ENCODE data around the gene ADGRE3. TPM values are rescaled to one million over a fixed set of nuclear protein-coding genes. Genes with fewer than 3 reads are reported as not detected.

Gene ADGRE3
- total and polyA plus RNA-seq, 2 of the 4 experiments (the other 2 are of a cell fraction) = not detected

DNA sequence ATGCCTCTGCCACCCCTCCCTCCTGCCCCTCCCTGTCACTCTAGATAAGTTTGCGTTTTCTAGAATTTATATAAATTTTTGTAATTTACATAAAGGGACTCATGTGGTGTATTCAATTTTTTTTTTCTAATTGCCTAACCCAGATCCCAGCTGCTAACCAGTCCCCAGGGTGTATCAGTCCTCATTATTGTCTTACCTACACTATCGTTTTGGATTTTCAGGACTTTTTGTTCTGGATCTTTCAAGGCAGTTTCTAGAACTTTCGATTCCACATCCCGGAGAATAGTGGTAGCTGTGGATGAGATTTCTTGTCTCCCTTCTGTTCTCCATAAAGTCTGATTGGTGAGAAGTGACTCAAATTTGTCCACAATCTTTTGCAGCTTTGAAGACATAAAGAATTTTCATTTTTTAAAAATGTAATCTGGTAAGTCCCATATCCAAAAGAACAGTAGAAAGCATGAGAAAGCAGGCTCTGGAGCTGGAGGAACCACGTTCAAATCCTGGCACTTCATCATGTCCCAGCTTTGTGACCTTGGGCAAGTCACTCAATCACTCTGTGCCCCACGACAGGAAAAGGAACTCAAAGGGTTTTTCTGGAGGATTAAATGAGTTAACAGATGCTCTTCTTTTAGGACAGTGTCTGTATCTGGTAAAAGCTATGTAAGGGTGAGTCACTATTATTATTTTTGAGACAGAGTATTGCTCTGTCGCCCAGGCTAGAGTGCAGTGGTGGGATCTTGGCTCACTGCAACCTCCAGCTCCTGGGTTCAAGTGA is 19.7 kb downstream of the ADGRE3 start:
- Histone ChIP-seq H3K4me3 (ENCODE audit: insufficient read depth, low read depth, low read length) (no peak overlapping the region), H3K27me3 (ENCODE audit: control insufficient read depth, insufficient read depth, low read length) (no peaks in the 10 kb centered on the region), H2AK5ac (ENCODE audit: low read depth, low read length) (no peak overlapping the region), H3K14ac (replicated peaks; ENCODE audit: low read depth, low read length) (no peak overlapping the region), H3K4ac (ENCODE audit: low read depth, low read length) (no peak overlapping the region), H3K23ac (ENCODE audit: low read depth, low read length) (no peak overlapping the region), H3K27ac (ENCODE audit: insufficient read depth, low read length) (no peak overlapping the region), H2AFZ (replicated peaks; ENCODE audit: low read length, poor library complexity) (no peak overlapping the region), H2BK20ac (ENCODE audit: low read depth, low read length) (no peak overlapping the region), H2AK9ac (replicated peaks; ENCODE audit: low read depth, low read length, poor library complexity) (no peak overlapping the region), H2BK5ac (ENCODE audit: low read depth, low read length, poor library complexity, severe bottlenecking) (no peak overlapping the region), H4K20me1 (ENCODE audit: insufficient read depth, low read length) (no peaks in the 10 kb centered on the region), H3K36me3 (ENCODE audit: control insufficient read depth, insufficient read depth, low read length) (no peaks in the 10 kb centered on the region), H4K8ac (ENCODE audit: low read depth in 2 of 2, low read length in 2 of 2) (no peak overlapping the region), H3K9ac (ENCODE audit: low read depth, low read length) (no peak overlapping the region), H2BK120ac (ENCODE audit: low read depth, low read length) (no peak overlapping the region), H4K91ac (ENCODE audit: insufficient read depth, low read depth, low read length) (no peak overlapping the region), H2BK15ac (ENCODE audit: low read depth, low read length) (no peak overlapping the region), H3K4me2 (ENCODE audit: low read depth, low read length) (no peak overlapping the region), H3K79me1 (ENCODE audit: low read depth in 1 of 2, low read length in 2 of 2) (no peaks in the 10 kb centered on the region), H3K9me1 (ENCODE audit: insufficient read depth, low read length) (no peaks in the 10 kb centered on the region), H3K18ac (ENCODE audit: low read depth, low read length) (no peak overlapping the region), H3K9me3 (ENCODE audit: control insufficient read depth, insufficient read depth, low read length) (no peaks in the 10 kb centered on the region), H3K4me1 (ENCODE audit: control insufficient read depth, insufficient read depth, low read length) (no peaks in the 10 kb centered on the region), H4K5ac (ENCODE audit: low read depth, low read length) (no peak overlapping the region), H3K56ac (ENCODE audit: extremely low read depth, insufficient read depth, low read length) (no peak overlapping the region)
- POLR2A ChIA-PET (ENCODE audit: unreplicated experiment) = no interaction called here
- DNase-seq = no peak
- TF ChIP-seq, protein P1, sequence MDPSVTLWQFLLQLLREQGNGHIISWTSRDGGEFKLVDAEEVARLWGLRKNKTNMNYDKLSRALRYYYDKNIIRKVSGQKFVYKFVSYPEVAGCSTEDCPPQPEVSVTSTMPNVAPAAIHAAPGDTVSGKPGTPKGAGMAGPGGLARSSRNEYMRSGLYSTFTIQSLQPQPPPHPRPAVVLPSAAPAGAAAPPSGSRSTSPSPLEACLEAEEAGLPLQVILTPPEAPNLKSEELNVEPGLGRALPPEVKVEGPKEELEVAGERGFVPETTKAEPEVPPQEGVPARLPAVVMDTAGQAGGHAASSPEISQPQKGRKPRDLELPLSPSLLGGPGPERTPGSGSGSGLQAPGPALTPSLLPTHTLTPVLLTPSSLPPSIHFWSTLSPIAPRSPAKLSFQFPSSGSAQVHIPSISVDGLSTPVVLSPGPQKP (IDR thresholded peaks at IDR 0.05; ENCODE audit: borderline replicate concordance, low read depth, low read length) = no peak
- TF ChIP-seq CEBPB (IDR thresholded peaks at IDR 0.05; ENCODE audit: low read depth, low read length) (no peak), MAFK (IDR thresholded peaks at IDR 0.05; ENCODE audit: low read depth, low read length) (no peak), MAZ (IDR thresholded peaks at IDR 0.05; ENCODE audit: borderline replicate concordance, low read depth, low read length) (no peak), SMC3 (IDR thresholded peaks at IDR 0.05; ENCODE audit: low read depth, low read length) (no peak), RFX5 (IDR thresholded peaks at IDR 0.05; ENCODE audit: low read depth, low read length) (no peak), BHLHE40 (IDR thresholded peaks at IDR 0.05; ENCODE audit: low read depth, low read length) (no peak), POLR2A (IDR thresholded peaks at IDR 0.05; ENCODE audit: low read depth, low read length) (no peak), RAD21 (IDR thresholded peaks at IDR 0.05; ENCODE audit: low read length) (no peak), NFE2L2 (IDR thresholded peaks at IDR 0.05; ENCODE audit: low read depth, low read length) (no peak), RCOR1 (IDR thresholded peaks at IDR 0.05; ENCODE audit: insufficient replicate concordance, low read length) (no peak), FOS (IDR thresholded peaks at IDR 0.05; ENCODE audit: low read depth, low read length) (no peak), MXI1 (IDR thresholded peaks at IDR 0.05; ENCODE audit: borderline replicate concordance, low read depth, low read length) (no peak)
- TF ChIP-seq, protein P2, sequence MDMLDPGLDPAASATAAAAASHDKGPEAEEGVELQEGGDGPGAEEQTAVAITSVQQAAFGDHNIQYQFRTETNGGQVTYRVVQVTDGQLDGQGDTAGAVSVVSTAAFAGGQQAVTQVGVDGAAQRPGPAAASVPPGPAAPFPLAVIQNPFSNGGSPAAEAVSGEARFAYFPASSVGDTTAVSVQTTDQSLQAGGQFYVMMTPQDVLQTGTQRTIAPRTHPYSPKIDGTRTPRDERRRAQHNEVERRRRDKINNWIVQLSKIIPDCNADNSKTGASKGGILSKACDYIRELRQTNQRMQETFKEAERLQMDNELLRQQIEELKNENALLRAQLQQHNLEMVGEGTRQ (IDR thresholded peaks at IDR 0.05; ENCODE audit: low read depth, low read length) = no peak
- no peak for ATAC-seq (ENCODE audit: low read depth)
- CTCF ChIA-PET = interaction anchor here (0.5 kb wide), 1 partner anchor 151 kb away, joined by 3 read pairs; no protein-coding TSS in a partner anchor
- intact Hi-C loops (cut with micrococcal nuclease) (no loop called here), in situ Hi-C loops (cut with MboI; ENCODE audit: low sequenced_read_pairs) (no loop called here), dilution Hi-C loops (cut with HindIII; ENCODE audit: low sequenced_read_pairs, unreplicated experiment) (no loop called here)
- WGBS, 2 experiments (ENCODE audit: extremely low coverage in 2 of 2, insufficient read length in 1 of 2) = 37% methylated on average over 2 of the region's 7 CpGs; no CpG with 5 or more reads in 1 of the 2 experiments
- BruUV-seq (replicated peaks) = no TSS peak
